ENCODE measurements around the gene ACVR1. TPM values are rescaled to one million over a fixed set of nuclear protein-coding genes. Genes with fewer than 3 reads are reported as not detected.

The ACVR1 gene
- total RNA-seq, 1 donor from 2014 or later = 5.5 TPM

DNA sequence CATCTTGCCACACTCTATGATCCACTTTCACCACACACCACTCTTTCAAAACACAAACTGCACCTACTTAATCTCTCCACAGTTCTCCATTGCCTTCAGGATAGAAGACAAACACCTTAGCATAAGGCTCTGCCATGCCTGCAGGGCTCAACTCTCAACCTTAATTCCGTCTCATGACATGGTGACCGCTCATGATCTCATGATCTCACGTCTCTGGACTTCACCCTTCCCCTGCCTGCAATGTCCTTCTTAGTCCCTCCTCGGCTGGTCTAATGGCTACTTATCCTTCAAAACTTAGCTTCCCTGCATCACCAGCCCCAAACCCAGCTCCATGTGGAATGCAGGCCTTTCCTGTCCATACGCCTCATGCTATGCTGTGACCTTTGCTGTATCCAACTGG lies 85.3 kb downstream of the ACVR1 start:
- no peak overlapping the region for H3K4me3 ChIP-seq (ENCODE audit: low read depth, low read length)
- no peak for DNase-seq (ENCODE audit: low read depth)
- TF ChIP-seq, protein P1, sequence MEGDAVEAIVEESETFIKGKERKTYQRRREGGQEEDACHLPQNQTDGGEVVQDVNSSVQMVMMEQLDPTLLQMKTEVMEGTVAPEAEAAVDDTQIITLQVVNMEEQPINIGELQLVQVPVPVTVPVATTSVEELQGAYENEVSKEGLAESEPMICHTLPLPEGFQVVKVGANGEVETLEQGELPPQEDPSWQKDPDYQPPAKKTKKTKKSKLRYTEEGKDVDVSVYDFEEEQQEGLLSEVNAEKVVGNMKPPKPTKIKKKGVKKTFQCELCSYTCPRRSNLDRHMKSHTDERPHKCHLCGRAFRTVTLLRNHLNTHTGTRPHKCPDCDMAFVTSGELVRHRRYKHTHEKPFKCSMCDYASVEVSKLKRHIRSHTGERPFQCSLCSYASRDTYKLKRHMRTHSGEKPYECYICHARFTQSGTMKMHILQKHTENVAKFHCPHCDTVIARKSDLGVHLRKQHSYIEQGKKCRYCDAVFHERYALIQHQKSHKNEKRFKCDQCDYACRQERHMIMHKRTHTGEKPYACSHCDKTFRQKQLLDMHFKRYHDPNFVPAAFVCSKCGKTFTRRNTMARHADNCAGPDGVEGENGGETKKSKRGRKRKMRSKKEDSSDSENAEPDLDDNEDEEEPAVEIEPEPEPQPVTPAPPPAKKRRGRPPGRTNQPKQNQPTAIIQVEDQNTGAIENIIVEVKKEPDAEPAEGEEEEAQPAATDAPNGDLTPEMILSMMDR (conservative IDR thresholded peaks at IDR 0.05; ENCODE audit: low read depth, low read length) = no peak

DNA sequence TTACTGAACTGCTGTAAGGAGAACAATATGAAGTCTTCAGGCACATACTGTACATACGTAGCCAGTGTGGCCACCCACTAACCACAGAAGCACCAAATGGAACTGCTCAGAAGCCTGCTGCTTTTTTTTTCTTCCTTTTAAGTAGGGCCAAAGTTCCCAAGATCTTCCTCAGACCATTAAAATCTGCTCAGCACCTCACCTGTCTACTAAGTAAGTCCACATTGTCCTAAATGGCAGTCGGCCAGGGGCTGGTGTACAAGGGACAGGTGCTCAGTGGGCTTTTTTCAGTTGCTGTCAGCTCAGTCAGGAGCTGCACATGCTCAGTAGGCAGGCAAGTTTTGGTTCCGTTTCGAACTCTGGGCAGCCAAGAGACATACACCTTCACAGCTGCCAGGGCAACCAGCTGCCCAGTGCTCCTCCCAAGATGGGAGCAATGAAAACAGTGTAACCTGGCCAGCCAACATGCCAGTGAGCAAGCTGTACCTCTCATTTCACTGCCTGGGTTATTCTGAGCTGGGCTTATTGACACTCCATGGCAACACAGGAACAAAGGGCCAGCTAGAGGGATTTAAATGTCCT lies 86.1 kb downstream of the ACVR1 start:
- no peak overlapping the region for H3K4me3 ChIP-seq (ENCODE audit: low read depth, low read length)
- TF ChIP-seq, protein P1 (conservative IDR thresholded peaks at IDR 0.05; ENCODE audit: low read depth, low read length) = no peak
- no peak for DNase-seq (ENCODE audit: low read depth)

DNA sequence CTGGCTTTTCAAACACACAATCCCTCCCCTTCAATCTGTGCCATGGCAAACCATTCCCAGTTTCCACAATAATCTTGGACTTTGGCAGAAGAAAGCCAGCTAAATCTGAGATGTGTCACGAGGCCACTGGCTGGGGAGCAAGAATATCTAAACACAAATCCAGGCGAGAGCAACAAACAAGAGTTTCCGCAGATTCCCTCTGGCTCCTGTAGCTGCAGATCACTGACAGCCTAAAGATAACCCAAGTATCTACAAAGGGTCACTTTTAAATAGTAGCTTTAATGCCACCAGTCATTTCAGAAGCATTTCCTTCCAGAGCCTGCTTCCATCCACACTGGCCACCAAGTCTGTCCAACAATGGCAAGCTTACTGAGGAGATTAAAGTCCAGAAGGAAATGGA lies 86.9 kb downstream of the ACVR1 start:
- TF ChIP-seq, protein P1 (conservative IDR thresholded peaks at IDR 0.05; ENCODE audit: low read depth, low read length) = no peak
- no peak overlapping the region for H3K4me3 ChIP-seq (ENCODE audit: low read depth, low read length)
- DNase-seq (ENCODE audit: low read depth) = no peak

DNA sequence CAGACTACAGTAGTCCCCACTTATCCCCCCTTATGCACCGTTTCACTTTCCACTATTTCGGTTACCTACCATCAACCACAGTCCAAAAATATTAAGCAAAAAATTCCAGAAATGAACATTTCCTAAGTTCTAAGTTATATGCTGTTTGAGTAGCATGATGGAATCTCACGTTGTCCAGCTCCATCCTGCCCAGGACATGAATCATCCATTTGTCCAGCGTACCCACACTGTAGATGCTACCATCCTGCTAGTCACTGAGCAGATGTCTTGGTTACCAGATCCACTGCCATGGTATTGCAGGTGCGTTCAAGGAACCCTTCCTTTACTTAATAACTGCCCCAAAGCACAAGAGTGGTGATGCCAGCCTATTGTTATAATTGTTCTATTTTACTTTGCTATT lies 87.9 kb downstream of the ACVR1 start:
- DNase-seq (ENCODE audit: low read depth) = no peak
- H3K4me3 ChIP-seq (ENCODE audit: low read depth, low read length) = no peak overlapping the region
- TF ChIP-seq, protein P1 (conservative IDR thresholded peaks at IDR 0.05; ENCODE audit: low read depth, low read length) = no peak

DNA sequence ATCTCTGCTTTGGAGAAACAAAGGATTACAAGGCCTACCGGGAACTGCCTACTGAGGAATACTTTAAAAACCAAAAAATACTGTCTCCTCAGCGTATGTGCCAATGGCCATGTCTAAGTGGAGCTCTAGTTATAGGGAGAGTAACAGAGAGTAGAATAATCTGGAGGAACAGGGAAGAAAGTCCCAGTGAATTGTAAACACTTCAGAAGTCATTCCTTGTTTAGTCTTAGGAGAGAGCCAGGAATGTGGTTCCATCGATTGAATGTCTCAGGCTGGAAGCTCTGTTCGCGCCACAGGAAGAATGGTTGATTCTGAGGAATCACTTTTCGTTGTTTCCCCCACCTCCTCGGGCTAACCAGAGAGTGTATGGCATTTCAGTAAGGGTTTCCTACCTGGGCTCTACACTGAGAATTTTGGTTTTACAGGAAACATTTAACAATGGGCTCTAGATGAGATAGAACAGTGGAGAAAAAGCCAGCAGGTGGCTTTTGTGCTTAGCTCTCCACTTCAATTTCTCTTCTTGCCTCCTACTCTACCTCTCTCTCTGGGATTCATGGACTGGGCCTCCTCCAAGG lies 88.7 kb downstream of the ACVR1 start:
- no peak for DNase-seq (ENCODE audit: low read depth)
- TF ChIP-seq, protein P1 (conservative IDR thresholded peaks at IDR 0.05; ENCODE audit: low read depth, low read length) = no peak
- H3K4me3 ChIP-seq (ENCODE audit: low read depth, low read length) = no peak overlapping the region

DNA sequence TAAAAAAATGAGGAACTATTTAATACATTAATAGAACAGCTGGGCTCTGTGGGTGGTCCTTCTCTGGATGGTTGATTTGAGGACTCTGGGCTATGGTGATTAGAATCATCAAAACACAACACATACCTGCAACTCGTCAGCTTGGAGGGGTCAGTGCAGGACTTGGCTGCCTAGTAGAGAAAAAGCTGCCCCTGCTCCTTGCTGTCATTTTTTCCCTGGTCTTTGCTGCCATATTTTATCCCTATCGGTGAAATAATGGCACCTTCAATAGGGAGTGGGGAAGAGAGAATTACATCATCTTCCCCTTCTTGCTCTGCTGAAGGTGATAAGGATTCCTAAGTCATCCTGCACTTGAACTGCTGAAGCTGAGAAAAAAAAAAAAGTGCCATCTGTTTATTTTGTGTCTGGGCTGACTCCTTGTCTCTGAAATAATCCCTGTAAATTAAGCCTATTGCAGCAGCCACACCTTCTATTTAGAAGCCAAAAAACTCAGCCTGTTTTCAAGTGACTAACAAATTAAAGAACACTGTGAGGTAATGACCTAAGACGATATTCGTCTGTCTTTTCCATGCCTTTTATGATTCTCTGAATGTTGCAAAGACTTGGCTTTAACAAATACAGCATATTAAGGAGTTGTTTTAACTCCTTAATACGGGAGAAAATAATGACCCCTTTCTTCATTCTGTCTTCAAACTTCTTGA lies 89.3 kb downstream of the ACVR1 start:
- no peak for DNase-seq (ENCODE audit: low read depth)
- no peak overlapping the region for H3K4me3 ChIP-seq (ENCODE audit: low read depth, low read length)
- TF ChIP-seq, protein P1 (conservative IDR thresholded peaks at IDR 0.05; ENCODE audit: low read depth, low read length) = no peak

Data from epithelial cell of proximal tubule (primary cell).